Fibroblast of pulmonary artery (primary cell): Measurements from ENCODE around the gene PRR16.

ENCODE experiments used
- DNase-seq: peaks from one replicate; pipeline ENCODE4 v3.0.0-alpha.2; 2010; ENCODE audit warnings: low read depth
- H3K4me3 ChIP-seq: replicated peaks from 2 replicates; pipeline ENCODE4 v1.5.1; 2011; ENCODE audit warnings: low read depth, mild to moderate bottlenecking, control low read depth, low read length, moderate library complexity
- TF ChIP-seq, protein P1 (sequence below): IDR thresholded peaks from 2 replicates; pipeline ENCODE4 v1.5.1; 2011; ENCODE audit warnings: mild to moderate bottlenecking, control low read depth, low read length, inconsistent platforms; ENCODE audit errors: missing control alignments

The PRR16 gene

DNA sequence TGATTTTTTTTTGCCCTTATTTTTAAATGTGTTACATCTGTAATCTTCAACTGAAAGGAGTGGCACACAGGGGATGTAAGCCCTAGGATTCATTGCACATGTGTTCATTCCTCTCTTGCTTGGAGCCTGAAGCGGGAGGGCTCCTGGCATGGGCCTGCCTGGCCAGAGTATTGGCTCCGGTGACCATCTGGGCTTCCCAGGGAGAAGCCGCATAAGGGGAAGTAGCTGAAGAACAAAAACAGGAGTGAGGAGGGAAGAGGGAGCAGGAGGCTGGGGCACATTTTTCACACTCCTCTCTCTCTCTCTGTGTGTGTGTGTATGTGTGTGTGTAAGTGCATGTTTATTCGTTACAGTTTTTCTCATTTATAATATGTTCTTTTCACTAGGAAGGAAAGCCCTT is 269.9 kb downstream of the PRR16 start:
- H3K4me3 ChIP-seq = no peak overlapping the region
- TF ChIP-seq, protein P1, sequence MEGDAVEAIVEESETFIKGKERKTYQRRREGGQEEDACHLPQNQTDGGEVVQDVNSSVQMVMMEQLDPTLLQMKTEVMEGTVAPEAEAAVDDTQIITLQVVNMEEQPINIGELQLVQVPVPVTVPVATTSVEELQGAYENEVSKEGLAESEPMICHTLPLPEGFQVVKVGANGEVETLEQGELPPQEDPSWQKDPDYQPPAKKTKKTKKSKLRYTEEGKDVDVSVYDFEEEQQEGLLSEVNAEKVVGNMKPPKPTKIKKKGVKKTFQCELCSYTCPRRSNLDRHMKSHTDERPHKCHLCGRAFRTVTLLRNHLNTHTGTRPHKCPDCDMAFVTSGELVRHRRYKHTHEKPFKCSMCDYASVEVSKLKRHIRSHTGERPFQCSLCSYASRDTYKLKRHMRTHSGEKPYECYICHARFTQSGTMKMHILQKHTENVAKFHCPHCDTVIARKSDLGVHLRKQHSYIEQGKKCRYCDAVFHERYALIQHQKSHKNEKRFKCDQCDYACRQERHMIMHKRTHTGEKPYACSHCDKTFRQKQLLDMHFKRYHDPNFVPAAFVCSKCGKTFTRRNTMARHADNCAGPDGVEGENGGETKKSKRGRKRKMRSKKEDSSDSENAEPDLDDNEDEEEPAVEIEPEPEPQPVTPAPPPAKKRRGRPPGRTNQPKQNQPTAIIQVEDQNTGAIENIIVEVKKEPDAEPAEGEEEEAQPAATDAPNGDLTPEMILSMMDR = no peak
- no peak for DNase-seq

GRCh38 chr5:120735076-120735475 is 271.0 kb downstream of the PRR16 start:
- no peak overlapping the region for H3K4me3 ChIP-seq
- TF ChIP-seq, protein P1 = no peak
- DNase-seq = no peak
